Keratinocyte (primary cell): ENCODE measurements around the gene HJV. TPM values are rescaled to one million over a fixed set of nuclear protein-coding genes. Genes with fewer than 3 reads are reported as not detected.

Experiments
- DNase-seq: peaks from one replicate; pipeline ENCODE4 v3.0.0-alpha.2; 2011; ENCODE audit warnings: low read depth, missing footprints, low spot score
- FAIRE-seq: peaks from 2 replicates; lab custom pipeline; 2011; peaks lifted over from hg19 to GRCh38; lab: Jason Lieb, UNC
- H2AFZ ChIP-seq: 2 replicates; pipeline ENCODE4 v1.6.0; 2012; ENCODE audit warnings: low read length, control low read depth, inconsistent platforms; ENCODE audit not compliant: control insufficient read depth
- H3K27ac ChIP-seq: 2 replicates; pipeline ENCODE4 v1.5.1; 2011; ENCODE audit warnings: low read length; ENCODE audit not compliant: control insufficient read depth, insufficient read depth
- H3K27me3 ChIP-seq: 3 replicates; pipeline ENCODE4 v1.6.0; 2011; ENCODE audit warnings: low read length; ENCODE audit not compliant: control insufficient read depth, insufficient read depth; ENCODE audit errors: extremely low read depth
- H3K36me3 ChIP-seq, 2 experiments: 2 replicates in 1 of 2; 3 replicates in 1 of 2; pipeline ENCODE4 v1.5.1; 2011; ENCODE audit warnings: low read length in 2 of 2, mild to moderate bottlenecking in 1 of 2; ENCODE audit not compliant: control insufficient read depth in 2 of 2, insufficient read depth in 2 of 2; ENCODE audit errors: extremely low read depth in 1 of 2
- H3K4me1 ChIP-seq: 3 replicates; pipeline ENCODE4 v1.5.1; 2011; ENCODE audit warnings: low read length; ENCODE audit not compliant: control insufficient read depth, insufficient read depth; ENCODE audit errors: extremely low read depth
- H3K4me2 ChIP-seq: 3 replicates; pipeline ENCODE4 v1.6.0; 2011; ENCODE audit warnings: low read depth, low read length; ENCODE audit not compliant: control insufficient read depth, insufficient read depth; ENCODE audit errors: extremely low read depth
- H3K4me3 ChIP-seq, 3 experiments: fragments of 200-600 bp in 1 of 3; sonication (generic) in 1 of 3; 2 replicates in 2 of 3; 3 replicates in 1 of 3; pipeline ENCODE4 v1.5.1; 2011 to 2016; ENCODE audit warnings: low read length in 3 of 3, mild to moderate bottlenecking in 3 of 3, control low read depth in 2 of 3, inconsistent platforms in 1 of 3, low read depth in 1 of 3, mixed read lengths in 1 of 3, mixed run types in 1 of 3, moderate library complexity in 1 of 3; ENCODE audit not compliant: control insufficient read depth in 2 of 3, insufficient read depth in 2 of 3; ENCODE audit errors: extremely low read depth in 1 of 3
- H3K79me2 ChIP-seq: 2 replicates; pipeline ENCODE4 v1.6.0; 2012; ENCODE audit warnings: low read length; ENCODE audit not compliant: control insufficient read depth, insufficient read depth
- H3K9ac ChIP-seq: 3 replicates; pipeline ENCODE4 v1.6.0; 2011; ENCODE audit warnings: low read length; ENCODE audit not compliant: control insufficient read depth, insufficient read depth; ENCODE audit errors: extremely low read depth
- H3K9me1 ChIP-seq: 3 replicates; pipeline ENCODE4 v1.6.0; 2011; ENCODE audit warnings: low read length; ENCODE audit not compliant: control insufficient read depth, insufficient read depth; ENCODE audit errors: extremely low read depth
- H3K9me3 ChIP-seq: 2 replicates; pipeline ENCODE4 v1.5.1; 2012; ENCODE audit warnings: low read depth, low read length; ENCODE audit not compliant: control insufficient read depth
- H4K20me1 ChIP-seq: 3 replicates; pipeline ENCODE4 v1.6.0; 2011; ENCODE audit warnings: low read length; ENCODE audit not compliant: control insufficient read depth, insufficient read depth; ENCODE audit errors: extremely low read depth
- EZH2 ChIP-seq: IDR thresholded peaks from one replicate; pipeline ENCODE4 v1.6.1; 2012; ENCODE audit warnings: inconsistent platforms, mild to moderate bottlenecking, low read length, moderate library complexity
- dilution Hi-C: fragments of 300-500 bp; cut with MboI; formaldehyde crosslinking; loops from one replicate; pipeline ENCODE4 v1.7.0; 2020; ENCODE audit warnings: low sequenced_read_pairs; ENCODE audit not compliant: extremely low pct_ligation_motif_present
- polyA plus RNA-seq, 5 experiments: library from polyadenylated mRNA; depleted of rRNA in 3 of 5; stranded (reverse) in 3 of 5; stranded (forward) in 1 of 5; unstranded in 1 of 5; fragments of >200 nt; gene quantifications; 1 replicate in 1 of 5; 2 replicates in 3 of 5; 3 replicates in 1 of 5; pipeline versions ENCODE4 v1.2.1 to v1.2.3, GENCODE V29; 2011 to 2012; ENCODE audit warnings: missing spikeins in 2 of 5, low read depth in 1 of 5, low replicate concordance in 1 of 5
- TF ChIP-seq, protein P1 (sequence below), 3 experiments: IDR thresholded peaks in 1 of 3; conservative IDR thresholded peaks in 1 of 3; optimal IDR thresholded peaks in 1 of 3; 2 replicates in 2 of 3; 3 replicates in 1 of 3; pipeline versions ENCODE3 to v1.5.1; 2011; ENCODE audit warnings: low read length in 3 of 3, mild to moderate bottlenecking in 3 of 3, moderate library complexity in 2 of 3, control low read depth in 1 of 3, inconsistent platforms in 1 of 3; ENCODE audit not compliant: insufficient read depth in 2 of 3; ENCODE audit errors: extremely low read depth in 1 of 3

Gene HJV
- polyA plus RNA-seq, 1 donor (not counting 4 experiments of a cell fraction or from before 2014, with no cell fraction given), result not detected

- dilution Hi-C loops, result no loop called here
- no peak overlapping the region for H3K27ac ChIP-seq
- peak overlapping the region; percentile 97 for H3K4me2 ChIP-seq
- no peak for FAIRE-seq
- DNase-seq, result no peak
- H4K20me1 ChIP-seq, result no peaks in the 10 kb centered on the region
- TF ChIP-seq, protein P1, sequence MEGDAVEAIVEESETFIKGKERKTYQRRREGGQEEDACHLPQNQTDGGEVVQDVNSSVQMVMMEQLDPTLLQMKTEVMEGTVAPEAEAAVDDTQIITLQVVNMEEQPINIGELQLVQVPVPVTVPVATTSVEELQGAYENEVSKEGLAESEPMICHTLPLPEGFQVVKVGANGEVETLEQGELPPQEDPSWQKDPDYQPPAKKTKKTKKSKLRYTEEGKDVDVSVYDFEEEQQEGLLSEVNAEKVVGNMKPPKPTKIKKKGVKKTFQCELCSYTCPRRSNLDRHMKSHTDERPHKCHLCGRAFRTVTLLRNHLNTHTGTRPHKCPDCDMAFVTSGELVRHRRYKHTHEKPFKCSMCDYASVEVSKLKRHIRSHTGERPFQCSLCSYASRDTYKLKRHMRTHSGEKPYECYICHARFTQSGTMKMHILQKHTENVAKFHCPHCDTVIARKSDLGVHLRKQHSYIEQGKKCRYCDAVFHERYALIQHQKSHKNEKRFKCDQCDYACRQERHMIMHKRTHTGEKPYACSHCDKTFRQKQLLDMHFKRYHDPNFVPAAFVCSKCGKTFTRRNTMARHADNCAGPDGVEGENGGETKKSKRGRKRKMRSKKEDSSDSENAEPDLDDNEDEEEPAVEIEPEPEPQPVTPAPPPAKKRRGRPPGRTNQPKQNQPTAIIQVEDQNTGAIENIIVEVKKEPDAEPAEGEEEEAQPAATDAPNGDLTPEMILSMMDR (optimal IDR thresholded peaks at IDR 0.05 in 1 of 3, IDR thresholded peaks at IDR 0.05 in 1 of 3, conservative IDR thresholded peaks at IDR 0.05 in 1 of 3; ENCODE audit: extremely low read depth in 1 of 3, insufficient read depth in 2 of 3, low read length in 3 of 3), result no peak
- no peak for TF ChIP-seq EZH2
- H2AFZ ChIP-seq, result no peak overlapping the region
- no peaks in the 10 kb centered on the region for H3K27me3 ChIP-seq
- H3K4me3 ChIP-seq, result no peak overlapping the region
- H3K9ac ChIP-seq, result no peak overlapping the region
- H3K9me3 ChIP-seq, result no peaks in the 10 kb centered on the region
- H3K9me1 ChIP-seq, result no peaks in the 10 kb centered on the region
- peaks cover 13 to 18% of the 10 kb centered on the region in 2 experiments for H3K36me3 ChIP-seq
- peaks cover 8% of the 10 kb centered on the region for H3K79me2 ChIP-seq
- H3K4me1 ChIP-seq, result peaks cover 33% of the 10 kb centered on the region
Measured at GRCh38 chr1:145992958-145993617, 28.4 kb downstream of the HJV start.

GRCh38 chr1:145992502-145992936 lies 29.0 kb downstream of the HJV start:
- no peaks in the 10 kb centered on the region for H4K20me1 ChIP-seq
- peaks cover 27% of the 10 kb centered on the region for H3K4me1 ChIP-seq
- FAIRE-seq, result no peak
- no peak overlapping the region for H3K27ac ChIP-seq
- H3K4me2 ChIP-seq, result no peak overlapping the region
- TF ChIP-seq, protein P1 (optimal IDR thresholded peaks at IDR 0.05 in 1 of 3, IDR thresholded peaks at IDR 0.05 in 1 of 3, conservative IDR thresholded peaks at IDR 0.05 in 1 of 3; ENCODE audit: extremely low read depth in 1 of 3, insufficient read depth in 2 of 3, low read length in 3 of 3), result no peak
- TF ChIP-seq EZH2, result no peak
- no peaks in the 10 kb centered on the region for H3K9me3 ChIP-seq
- DNase-seq, result no peak
- H3K4me3 ChIP-seq, result no peak overlapping the region
- H3K9me1 ChIP-seq, result no peaks in the 10 kb centered on the region
- peaks cover 8% of the 10 kb centered on the region for H3K79me2 ChIP-seq
- no peaks in the 10 kb centered on the region for H3K27me3 ChIP-seq
- dilution Hi-C loops, result no loop called here
- no peak overlapping the region for H3K9ac ChIP-seq
- H3K36me3 ChIP-seq, result peaks cover 13 to 18% of the 10 kb centered on the region in 2 experiments
- H2AFZ ChIP-seq, result no peak overlapping the region
